HEK293 (cell line): ENCODE measurements around the gene KLB.

ENCODE experiments used
- ATF2 ChIP-seq: fragments of 450-650 bp; formaldehyde crosslinking; IDR thresholded peaks from 2 replicates; pipeline ENCODE4 v1.5.1; 2016; ENCODE audit warnings: missing biosample characterization, missing genetic modification characterization, low read depth
- CTCF ChIP-seq: fragments of 450-650 bp; formaldehyde crosslinking; IDR thresholded peaks from 2 replicates; pipeline ENCODE4 v1.5.1; 2016; ENCODE audit warnings: missing biosample characterization, missing genetic modification characterization
- ZBTB21 ChIP-seq: fragments of 450-650 bp; formaldehyde crosslinking; IDR thresholded peaks from 2 replicates; pipeline ENCODE4 v1.5.1; 2017; ENCODE audit warnings: missing biosample characterization, missing genetic modification characterization
- ZBTB8A ChIP-seq: fragments of 450-650 bp; formaldehyde crosslinking; IDR thresholded peaks from 2 replicates; pipeline ENCODE4 v1.5.1; 2016; ENCODE audit warnings: missing biosample characterization, missing genetic modification characterization
- ZNF354C ChIP-seq: fragments of 450-650 bp; formaldehyde crosslinking; IDR thresholded peaks from 2 replicates; pipeline ENCODE4 v1.5.1; 2016; ENCODE audit warnings: missing biosample characterization, missing genetic modification characterization, low read depth, borderline replicate concordance
- ZNF391 ChIP-seq: fragments of 450-650 bp; formaldehyde crosslinking; IDR thresholded peaks from 2 replicates; pipeline ENCODE4 v1.5.1; 2016; ENCODE audit warnings: low read depth, missing biosample characterization, missing genetic modification characterization, borderline replicate concordance
- ZNF449 ChIP-seq: fragments of 450-650 bp; formaldehyde crosslinking; IDR thresholded peaks from 2 replicates; pipeline ENCODE4 v1.5.1; 2017; ENCODE audit warnings: missing biosample characterization, mild to moderate bottlenecking, missing genetic modification characterization, moderate library complexity
- ZNF639 ChIP-seq: fragments of 450-650 bp; formaldehyde crosslinking; IDR thresholded peaks from 2 replicates; pipeline ENCODE4 v1.5.1; 2016; ENCODE audit warnings: missing biosample characterization, missing genetic modification characterization

- TF ChIP-seq ZBTB8A (no peak), ZNF639 (no peak), ZBTB21 (tag by site-specific recombination) (no peak), CTCF (tag by site-specific recombination) (no peak), ZNF391 (tag by site-specific recombination) (no peak), ZNF354C (tag by site-specific recombination) (no peak), ATF2 (tag by site-specific recombination) (no peak), ZNF449 (no peak)
Observed at GRCh38 chr4:39435659-39436563, 29.2 kb downstream of the KLB start.
